Caco-2 (cell line): ENCODE data around the gene IRF2. TPM values are rescaled to one million over a fixed set of nuclear protein-coding genes. Genes with fewer than 3 reads are reported as not detected.

ENCODE experiments used
- BruUV-seq: library from RNA; stranded (reverse); fragments of 400-500 nt; replicated peaks from 2 replicates; lab custom pipeline; 2021; lab: Mats Ljungman, UMichigan
- CTCF ChIA-PET: fragments of 300-600 bp; sonication (Branson Sonifier 250); formaldehyde crosslinking; loops from one replicate; lab custom pipeline; 2022; ENCODE audit warnings: antibody characterized with exemption; lab: Charles Lee
- POLR2A ChIA-PET: fragments of 300-600 bp; sonication (Branson Sonifier 250); formaldehyde crosslinking; loops from one replicate; lab custom pipeline; 2022; ENCODE audit warnings: antibody characterized with exemption; lab: Charles Lee
- DNase-seq, 2 experiments: peaks; one replicate each; pipeline versions ENCODE4 v3.0.0 to v3.0.0-alpha.2; 2020 to 2022
- H3K27me3 ChIP-seq: replicated peaks from 2 replicates; pipeline ENCODE4 v1.6.0; 2011; ENCODE audit warnings: low read length; ENCODE audit not compliant: control insufficient read depth, insufficient read depth
- H3K36me3 ChIP-seq: 2 replicates; pipeline ENCODE4 v1.5.1; 2011; ENCODE audit warnings: low read length; ENCODE audit not compliant: control insufficient read depth, insufficient read depth
- H3K4me1 ChIP-seq: fragments of 250-450 bp; sonication (Bioruptor Pico); 2 replicates; pipeline ENCODE4 v1.5.1; 2020; ENCODE audit warnings: mild to moderate bottlenecking
- H3K4me3 ChIP-seq: 2 replicates; pipeline ENCODE4 v1.5.1; 2011; ENCODE audit warnings: low read depth, mild to moderate bottlenecking, control low read depth, low read length
- H3K9me3 ChIP-seq: fragments of 250-450 bp; sonication (Bioruptor Pico); 2 replicates; pipeline ENCODE4 v1.5.1; 2020; ENCODE audit warnings: mild to moderate bottlenecking, moderate library complexity
- H3K27ac Mint-ChIP-seq: one replicate; pipeline ENCODE4 v1.8.0; 2022; ENCODE audit warnings: mixed read lengths; ENCODE audit not compliant: unreplicated experiment
- H3K27me3 Mint-ChIP-seq: one replicate; pipeline ENCODE4 v1.8.0; 2022; ENCODE audit warnings: mixed read lengths; ENCODE audit not compliant: insufficient read depth, unreplicated experiment
- H3K36me3 Mint-ChIP-seq: one replicate; pipeline ENCODE4 v1.8.0; 2022; ENCODE audit warnings: mild to moderate bottlenecking, mixed read lengths; ENCODE audit not compliant: insufficient read depth, unreplicated experiment
- H3K4me1 Mint-ChIP-seq: one replicate; pipeline ENCODE4 v1.8.0; 2022; ENCODE audit warnings: low read depth, mixed read lengths; ENCODE audit not compliant: unreplicated experiment
- H3K4me3 Mint-ChIP-seq: one replicate; pipeline ENCODE4 v1.8.0; 2022; ENCODE audit warnings: mild to moderate bottlenecking, moderate library complexity, mixed read lengths; ENCODE audit not compliant: unreplicated experiment
- H3K9me3 Mint-ChIP-seq: one replicate; pipeline ENCODE4 v1.8.0; 2022; ENCODE audit warnings: mixed read lengths; ENCODE audit not compliant: unreplicated experiment
- CTCF ChIP-seq, 2 experiments: fragments of 200-600 bp in 1 of 2; IDR thresholded peaks; 1 replicate in 1 of 2; 2 replicates in 1 of 2; pipeline versions ENCODE4 v1.5.1 to v1.8.0; 2011 to 2022; ENCODE audit warnings: antibody characterized with exemption in 1 of 2, control low read depth in 1 of 2, inconsistent platforms in 1 of 2, low read depth in 1 of 2, low read length in 1 of 2, mild to moderate bottlenecking in 1 of 2, moderate library complexity in 1 of 2; ENCODE audit not compliant: insufficient read depth in 1 of 2, severe bottlenecking in 1 of 2, unreplicated experiment in 1 of 2
- intact Hi-C: fragments of 100-400 bp; cut with micrococcal nuclease; formaldehyde crosslinking; loops from one replicate; pipeline ENCODE4 v1.10.0; 2022; ENCODE audit not compliant: unreplicated experiment
- total RNA-seq: library from RNA; stranded (reverse); gene quantifications from 2 replicates; pipeline ENCODE4 v1.2.3, GENCODE V29; 2022

Gene IRF2
- total RNA-seq, 1 experiment from 2014 or later, result 9.2 TPM

GRCh38 chr4:184460499-184461285 is 13.7 kb downstream of the IRF2 start:
- POLR2A ChIA-PET, result no interaction called here
- BruUV-seq, result no TSS peak

DNA sequence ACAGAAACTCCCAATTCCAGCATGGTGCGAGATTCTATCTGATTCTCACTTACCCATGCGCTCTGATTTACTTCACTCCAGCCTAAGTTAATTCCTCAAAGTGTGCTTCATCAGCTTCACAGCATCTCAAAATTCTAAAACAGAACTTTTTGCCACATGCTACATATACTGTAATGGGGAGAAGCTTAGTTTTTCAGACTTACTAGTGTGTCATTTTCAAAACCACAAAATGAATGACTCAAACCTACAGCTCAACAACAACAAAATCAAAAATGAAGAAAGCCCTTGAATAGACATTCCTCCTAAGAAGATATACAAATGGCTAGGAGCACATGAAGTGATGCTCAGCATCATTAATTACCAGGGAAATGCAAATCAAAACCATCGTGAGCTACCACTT is 14.9 kb downstream of the IRF2 start:
- ChIA-PET CTCF (no interaction called here), POLR2A (no interaction called here)
- no peaks in the 10 kb centered on the region for H3K27me3 Mint-ChIP-seq
- no peak overlapping the region for H3K27ac Mint-ChIP-seq
- Histone ChIP-seq H3K36me3 (peaks cover 1% of the 10 kb centered on the region; the same call in 1 of the 2 replicates), H3K4me1 (peaks cover 31% of the 10 kb centered on the region), H3K4me3 (no peak overlapping the region), H3K9me3 (no peaks in the 10 kb centered on the region), H3K27me3 (no peaks in the 10 kb centered on the region)
- no peaks in the 10 kb centered on the region for H3K9me3 Mint-ChIP-seq
- H3K4me3 Mint-ChIP-seq, result no peak overlapping the region
- TF ChIP-seq CTCF (IDR thresholded peaks at IDR 0.05; ENCODE audit: insufficient read depth in 1 of 2, low read depth in 1 of 2, low read length in 1 of 2, severe bottlenecking in 1 of 2, unreplicated experiment in 1 of 2), result no peak
- intact Hi-C loops, result no loop called here
- DNase-seq, result no peak
- peaks cover 22% of the 10 kb centered on the region for H3K4me1 Mint-ChIP-seq
- BruUV-seq, result no TSS peak
- peaks cover 6% of the 10 kb centered on the region for H3K36me3 Mint-ChIP-seq

More at GRCh38 chr4:184460499-184461285, 13.7 kb downstream of the IRF2 start:
- Mint-ChIP-seq H3K27ac (no peak overlapping the region), H3K36me3 (peaks cover 6% of the 10 kb centered on the region), H3K9me3 (no peaks in the 10 kb centered on the region), H3K4me1 (peaks cover 35% of the 10 kb centered on the region), H3K4me3 (no peak overlapping the region), H3K27me3 (no peaks in the 10 kb centered on the region)
- Histone ChIP-seq H3K9me3 (no peaks in the 10 kb centered on the region), H3K36me3 (peaks cover 1% of the 10 kb centered on the region; the same call in 1 of the 2 replicates), H3K4me1 (peaks cover 32% of the 10 kb centered on the region), H3K27me3 (no peaks in the 10 kb centered on the region), H3K4me3 (no peak overlapping the region)
- TF ChIP-seq CTCF (IDR thresholded peaks at IDR 0.05; ENCODE audit: insufficient read depth in 1 of 2, low read depth in 1 of 2, low read length in 1 of 2, severe bottlenecking in 1 of 2, unreplicated experiment in 1 of 2), result no peak
- intact Hi-C loops, result no loop called here
- CTCF ChIA-PET, result no interaction called here
- DNase-seq, result no peak

DNA sequence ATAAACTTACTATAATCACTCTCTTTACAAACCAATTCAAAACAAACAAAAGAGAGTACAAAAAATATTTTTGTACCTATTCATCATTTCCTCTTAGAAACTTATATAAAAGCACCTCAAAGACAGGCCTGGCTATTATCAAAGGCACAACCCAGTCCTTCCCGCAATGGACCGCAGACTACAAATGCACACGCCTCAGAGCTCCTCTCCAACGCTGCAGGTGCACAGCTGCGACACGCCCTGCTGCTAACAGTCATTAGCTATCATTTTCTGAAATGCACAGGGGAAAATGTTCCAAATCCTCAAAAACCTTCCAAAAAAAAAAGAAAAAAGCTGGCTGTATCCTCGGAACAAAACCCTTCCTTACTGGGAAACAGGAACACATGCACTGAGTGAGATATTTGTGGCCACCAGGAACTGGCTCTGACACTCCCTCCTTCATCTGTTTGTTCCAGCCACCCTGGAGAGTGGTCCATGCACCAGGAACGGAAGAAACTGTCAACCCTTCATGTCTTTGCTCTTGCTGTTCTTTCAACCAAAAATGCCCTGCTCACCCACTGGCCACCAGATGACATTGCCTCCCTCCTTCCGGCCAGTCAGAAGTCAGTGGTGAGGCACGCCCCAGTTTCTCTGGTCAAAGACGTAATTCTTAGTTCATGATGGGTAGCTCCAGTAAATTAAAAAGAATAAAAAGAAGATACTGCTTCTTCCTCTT is 16.7 kb downstream of the IRF2 start:
- intact Hi-C loops, result no loop called here
- Mint-ChIP-seq H3K4me3 (no peak overlapping the region), H3K36me3 (peaks cover 6% of the 10 kb centered on the region), H3K27ac (no peak overlapping the region), H3K9me3 (no peaks in the 10 kb centered on the region), H3K27me3 (no peaks in the 10 kb centered on the region), H3K4me1 (peaks cover 23% of the 10 kb centered on the region)
- CTCF ChIA-PET, result interaction anchor here (0.6 kb wide), 1 partner anchor 568 kb away, joined by 3 read pairs; no protein-coding TSS in a partner anchor
- no peak for DNase-seq
- no peaks in the 10 kb centered on the region for H3K27me3 ChIP-seq
- H3K9me3 ChIP-seq, result no peaks in the 10 kb centered on the region
- POLR2A ChIA-PET, result no interaction called here
- no TSS peak for BruUV-seq
- H3K36me3 ChIP-seq, result peaks cover 1% of the 10 kb centered on the region; the same call in 1 of the 2 replicates
- no peak for TF ChIP-seq CTCF (IDR thresholded peaks at IDR 0.05; ENCODE audit: insufficient read depth in 1 of 2, low read depth in 1 of 2, low read length in 1 of 2, severe bottlenecking in 1 of 2, unreplicated experiment in 1 of 2)
- H3K4me1 ChIP-seq, result peaks cover 15% of the 10 kb centered on the region
- H3K4me3 ChIP-seq, result no peak overlapping the region
